ENCODE data around the gene PHLDB2.

GRCh38 chr3:111956995-111957734 is 98.1 kb downstream of the PHLDB2 start:
- TF ChIP-seq POLR2A (IDR thresholded peaks at IDR 0.05) (no peak), CTCF (IDR thresholded peaks at IDR 0.05) (no peak)
